ENCODE results near the gene C19orf25. TPM values are rescaled to one million over a fixed set of nuclear protein-coding genes. Genes with fewer than 3 reads are reported as not detected.

The C19orf25 gene
- total and polyA plus RNA-seq, 9 of the 15 experiments (the other 6 are each of a cell fraction or from before 2014, with no cell fraction given): 0.79 to 96.0 (median 36.1) TPM

DNA sequence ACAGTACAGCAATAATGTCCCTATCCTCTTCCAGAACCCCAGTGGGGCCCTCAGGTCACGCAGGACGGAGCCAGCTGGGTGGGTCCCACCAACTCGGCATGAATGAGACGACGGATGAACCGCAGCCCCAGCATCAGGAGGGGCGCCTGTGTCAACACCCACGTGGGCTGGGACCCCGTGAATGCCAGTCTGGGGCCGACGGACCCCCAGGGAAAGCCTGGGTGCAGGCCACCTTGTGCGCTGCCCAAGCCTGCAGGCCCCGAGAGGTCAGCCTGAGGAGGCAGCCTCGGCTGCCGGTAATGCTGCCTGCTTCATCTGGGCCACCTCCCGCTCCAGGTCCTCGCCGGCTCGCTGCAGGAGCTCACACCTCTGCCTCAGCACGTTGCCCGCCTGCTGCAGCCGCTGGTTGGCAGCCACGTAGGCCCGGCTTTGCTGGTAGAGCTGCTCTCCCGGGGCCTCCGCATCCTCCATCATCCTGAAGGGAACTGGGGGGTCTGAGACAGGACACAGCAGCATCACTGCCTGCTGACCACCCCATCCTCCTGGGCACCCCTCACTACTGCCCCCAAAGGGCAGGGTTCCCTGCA, 4.2 kb downstream of the C19orf25 start:
- ChIA-PET CTCF (ENCODE audit: low intra/inter-chr PET ratio) (no interaction called here), POLR2A (interaction anchor here (0.7 to 2.3 kb wide), 2 partner anchors 16 to 87 kb away, joined by 4 to 6 read pairs; partner anchors contain the start of gene REEP6)
- peak overlapping the region in 1 of 2 experiments; percentile 74; a peak in 2 of 4 replicates for H3K9ac ChIP-seq (ENCODE audit: insufficient read depth in 1 of 2, low read depth in 2 of 2, low read length in 2 of 2)
- H3K27me3 ChIP-seq (ENCODE audit: control insufficient read depth in 2 of 2, insufficient read depth in 2 of 2, low read length in 2 of 2): no peaks in the 10 kb centered on the region
- no peaks in the 10 kb centered on the region; the same call in 1 of the 2 replicates for H3K9me3 ChIP-seq (replicated peaks; ENCODE audit: control insufficient read depth, insufficient read depth, low read depth, low read length)
- H3K4me3 ChIP-seq: no peak overlapping the region
- no peak overlapping the region for H3K27ac ChIP-seq (ENCODE audit: extremely low read depth, low read depth, low read length)
- in situ Hi-C loops (cut with MboI) (no loop called here), intact Hi-C loops (cut with micrococcal nuclease) (no loop called here)
- DNase-seq (ENCODE audit: extremely low read depth in 1 of 4, low spot score in 3 of 4) (no peak), ATAC-seq (no peak), FAIRE-seq (no peak)
- peaks cover 11 to 86% of the 10 kb centered on the region in 2 experiments for H3K4me1 ChIP-seq (replicated peaks in 1 of 2; ENCODE audit: control insufficient read depth in 2 of 2, insufficient read depth in 2 of 2, low read length in 2 of 2)
- peaks cover 60% of the 10 kb centered on the region for H3K79me2 ChIP-seq (ENCODE audit: control insufficient read depth, insufficient read depth, low read length)
- TF ChIP-seq U2AF1 (optimal IDR thresholded peaks at IDR 0.05; ENCODE audit: low read depth, low read length): no peak
- peak; percentile 56; the same call in 1 of the 2 replicates for TF ChIP-seq POLR2G (IDR thresholded peaks at IDR 0.05; ENCODE audit: low read depth, low read length)
- H3K4me2 ChIP-seq (ENCODE audit: insufficient read depth, low read length): no peak overlapping the region
- no peaks in the 10 kb centered on the region for H3K9me1 ChIP-seq (ENCODE audit: control insufficient read depth, insufficient read depth, low read length)
- peaks cover 18% of the 10 kb centered on the region for H4K20me1 ChIP-seq (replicated peaks; ENCODE audit: control insufficient read depth, insufficient read depth, low read length)
- 89% methylated on average over 20 of the region's 26 CpGs for WGBS (ENCODE audit: insufficient coverage, low coverage, missing lambda C conversion rate)
- H2AFZ ChIP-seq (ENCODE audit: low read depth, low read length): no peak overlapping the region
- no TSS peak for BruUV-seq (replicated peaks)
- H3K36me3 ChIP-seq (ENCODE audit: control insufficient read depth, insufficient read depth, low read length): peaks cover 33% of the 10 kb centered on the region; the same call in 2 of the 3 replicates

DNA sequence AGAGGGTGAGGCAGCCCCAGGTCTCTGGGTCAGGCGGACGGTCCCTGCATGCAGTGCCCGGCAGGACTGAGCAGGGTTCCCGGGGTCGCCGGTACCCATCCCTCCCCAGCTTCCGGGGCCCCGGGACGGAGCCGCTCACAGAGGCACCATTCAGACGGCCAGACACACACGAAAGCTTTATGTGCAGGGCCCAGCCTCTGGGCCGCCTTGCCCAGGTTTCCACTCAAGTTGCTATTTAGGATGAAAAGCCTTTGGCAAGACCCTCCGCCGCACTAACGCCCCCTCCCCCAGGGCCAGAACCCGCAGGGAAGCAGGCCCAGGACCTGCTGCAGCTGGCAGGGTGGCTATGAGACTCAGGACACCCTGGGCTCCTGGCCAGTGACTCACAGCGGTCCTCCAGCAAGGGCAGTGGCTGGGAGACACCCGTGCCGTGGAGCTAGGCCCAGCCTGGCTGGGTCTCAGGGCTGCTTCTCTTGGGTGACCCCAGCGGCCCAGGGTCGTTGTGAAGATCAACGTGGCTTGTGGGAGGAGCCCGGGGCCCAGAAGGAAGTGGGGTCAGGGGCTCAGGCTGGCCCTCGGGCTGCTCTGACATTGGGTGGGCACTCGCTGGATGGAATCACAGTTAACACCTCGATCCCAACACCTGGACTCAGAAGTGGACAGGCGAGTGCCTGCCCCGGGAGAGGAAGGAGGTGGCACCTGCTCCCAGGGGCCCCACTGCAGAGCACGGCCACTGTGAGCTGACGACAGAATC, 4.8 kb downstream of the C19orf25 start:
- Histone ChIP-seq H3K36me3 (ENCODE audit: control insufficient read depth, insufficient read depth, low read length) (peaks cover 33% of the 10 kb centered on the region; the same call in 2 of the 3 replicates), H3K27ac (ENCODE audit: extremely low read depth, low read depth, low read length) (no peak overlapping the region), H3K4me2 (ENCODE audit: insufficient read depth, low read length) (no peak overlapping the region), H4K20me1 (replicated peaks; ENCODE audit: control insufficient read depth, insufficient read depth, low read length) (peaks cover 18% of the 10 kb centered on the region), H3K9me3 (replicated peaks; ENCODE audit: control insufficient read depth, insufficient read depth, low read depth, low read length) (no peaks in the 10 kb centered on the region; the same call in 1 of the 2 replicates), H3K4me1 (replicated peaks in 1 of 2; ENCODE audit: control insufficient read depth in 2 of 2, insufficient read depth in 2 of 2, low read length in 2 of 2) (peaks cover 11 to 86% of the 10 kb centered on the region in 2 experiments), H3K27me3 (ENCODE audit: control insufficient read depth in 2 of 2, insufficient read depth in 2 of 2, low read length in 2 of 2) (no peaks in the 10 kb centered on the region), H3K4me3 (no peak overlapping the region), H3K79me2 (ENCODE audit: control insufficient read depth, insufficient read depth, low read length) (peaks cover 60% of the 10 kb centered on the region), H2AFZ (ENCODE audit: low read depth, low read length) (no peak overlapping the region), H3K9ac (ENCODE audit: insufficient read depth in 1 of 2, low read depth in 2 of 2, low read length in 2 of 2) (peak overlapping the region in 1 of 2 experiments; percentile 74; a peak in 2 of 4 replicates), H3K9me1 (ENCODE audit: control insufficient read depth, insufficient read depth, low read length) (no peaks in the 10 kb centered on the region)
- BruUV-seq (replicated peaks): no TSS peak
- intact Hi-C loops (cut with micrococcal nuclease): no loop called here
- FAIRE-seq (no peak), ATAC-seq (no peak), DNase-seq (ENCODE audit: extremely low read depth in 1 of 4, low spot score in 3 of 4) (no peak)
- in situ Hi-C loops (cut with MboI): no loop called here
- POLR2A ChIA-PET: interaction anchor here (0.6 to 2.3 kb wide), 6 partner anchors 13 to 202 kb away, joined by 3 to 10 read pairs (median 4); partner anchors contain the start of gene REEP6
- CTCF ChIA-PET (ENCODE audit: low intra/inter-chr PET ratio): no interaction called here
- 67% methylated on average over 22 of the region's 31 CpGs for WGBS (ENCODE audit: insufficient coverage, low coverage, missing lambda C conversion rate)
- TF ChIP-seq, protein P1, sequence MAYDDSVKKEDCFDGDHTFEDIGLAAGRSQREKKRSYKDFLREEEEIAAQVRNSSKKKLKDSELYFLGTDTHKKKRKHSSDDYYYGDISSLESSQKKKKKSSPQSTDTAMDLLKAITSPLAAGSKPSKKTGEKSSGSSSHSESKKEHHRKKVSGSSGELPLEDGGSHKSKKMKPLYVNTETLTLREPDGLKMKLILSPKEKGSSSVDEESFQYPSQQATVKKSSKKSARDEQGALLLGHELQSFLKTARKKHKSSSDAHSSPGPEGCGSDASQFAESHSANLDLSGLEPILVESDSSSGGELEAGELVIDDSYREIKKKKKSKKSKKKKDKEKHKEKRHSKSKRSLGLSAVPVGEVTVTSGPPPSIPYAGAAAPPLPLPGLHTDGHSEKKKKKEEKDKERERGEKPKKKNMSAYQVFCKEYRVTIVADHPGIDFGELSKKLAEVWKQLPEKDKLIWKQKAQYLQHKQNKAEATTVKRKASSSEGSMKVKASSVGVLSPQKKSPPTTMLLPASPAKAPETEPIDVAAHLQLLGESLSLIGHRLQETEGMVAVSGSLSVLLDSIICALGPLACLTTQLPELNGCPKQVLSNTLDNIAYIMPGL (CRISPR knock-in tag; IDR thresholded peaks at IDR 0.05): no peak
- TF ChIP-seq KLF1 (tag; IDR thresholded peaks at IDR 0.05) (no peak), SP1 (CRISPR knock-in tag; IDR thresholded peaks at IDR 0.05) (no peak), JUND (IDR thresholded peaks at IDR 0.05; ENCODE audit: borderline replicate concordance, low read depth, low read length) (no peak), JUND (tag; IDR thresholded peaks at IDR 0.05; ENCODE audit: borderline replicate concordance, low read depth, low read length) (no peak), EHMT2 (IDR thresholded peaks at IDR 0.05) (no peak), EZH2 (IDR thresholded peaks at IDR 0.05; ENCODE audit: borderline replicate concordance, low read depth, low read length) (no peak)
- TF ChIP-seq, protein P2, sequence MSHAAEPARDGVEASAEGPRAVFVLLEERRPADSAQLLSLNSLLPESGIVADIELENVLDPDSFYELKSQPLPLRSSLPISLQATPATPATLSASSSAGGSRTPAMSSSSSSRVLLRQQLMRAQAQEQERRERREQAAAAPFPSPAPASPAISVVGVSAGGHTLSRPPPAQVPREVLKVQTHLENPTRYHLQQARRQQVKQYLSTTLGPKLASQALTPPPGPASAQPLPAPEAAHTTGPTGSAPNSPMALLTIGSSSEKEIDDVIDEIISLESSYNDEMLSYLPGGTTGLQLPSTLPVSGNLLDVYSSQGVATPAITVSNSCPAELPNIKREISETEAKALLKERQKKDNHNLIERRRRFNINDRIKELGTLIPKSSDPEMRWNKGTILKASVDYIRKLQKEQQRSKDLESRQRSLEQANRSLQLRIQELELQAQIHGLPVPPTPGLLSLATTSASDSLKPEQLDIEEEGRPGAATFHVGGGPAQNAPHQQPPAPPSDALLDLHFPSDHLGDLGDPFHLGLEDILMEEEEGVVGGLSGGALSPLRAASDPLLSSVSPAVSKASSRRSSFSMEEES (CRISPR knock-in tag; IDR thresholded peaks at IDR 0.05): no peak

Measured in K562 (cell line).